CD4-positive, CD25-positive, alpha-beta regulatory T cell (primary cell): ENCODE results near the gene KIAA0040. TPM values are rescaled to one million over a fixed set of nuclear protein-coding genes. Genes with fewer than 3 reads are reported as not detected.
A peak's percentile ranks its signal among the peaks of the same experiment; 100 is the strongest.
"Not testable (repeated sequence)": the region's sequence is repeated elsewhere in the genome, so short reads cannot be mapped to it uniquely, and the experiment has no call there.

Source experiments
- ATAC-seq, 2 donors: fragments of 150-1000 bp; cut with Tn5 transposase; one replicate each; pipeline ENCODE4 v1.10.0; 2021; ENCODE audit warnings: low read depth in 2 of 2, moderate number of reproducible peaks in 2 of 2, moderate library complexity in 1 of 2
- DNase-seq, 3 donors: peaks; one replicate each; pipeline versions ENCODE4 v3.0.0 to v3.0.0-alpha.2; 2012 to 2022; ENCODE audit warnings: mixed read lengths in 1 of 3
- H3K27ac ChIP-seq: one replicate; pipeline ENCODE4 v1.7.0; 2013; ENCODE audit warnings: mild to moderate bottlenecking, low read length; ENCODE audit not compliant: insufficient read depth, poor library complexity, severe bottlenecking
- H3K27me3 ChIP-seq: one replicate; pipeline ENCODE4 v1.7.0; 2013; ENCODE audit warnings: low read length; ENCODE audit not compliant: control insufficient read depth, insufficient read depth
- H3K36me3 ChIP-seq: one replicate; pipeline ENCODE4 v1.7.0; 2013; ENCODE audit warnings: mild to moderate bottlenecking, low read length, moderate library complexity; ENCODE audit not compliant: control insufficient read depth, insufficient read depth
- H3K4me1 ChIP-seq: 2 replicates; pipeline ENCODE4 v1.7.0; 2013; ENCODE audit warnings: mild to moderate bottlenecking, low read length; ENCODE audit not compliant: insufficient read depth, control insufficient read depth, poor library complexity, severe bottlenecking
- H3K4me3 ChIP-seq: one replicate; pipeline ENCODE4 v1.7.0; 2013; ENCODE audit warnings: low read depth, mild to moderate bottlenecking, low read length, moderate library complexity
- H3K9me3 ChIP-seq, 2 experiments: 1 replicate in 1 of 2; 2 replicates in 1 of 2; pipeline ENCODE4 v1.7.0; 2013; ENCODE audit warnings: low read length in 2 of 2, mild to moderate bottlenecking in 1 of 2, moderate library complexity in 1 of 2; ENCODE audit not compliant: control insufficient read depth in 2 of 2
- H3K27ac Mint-ChIP-seq, 3 donors: one replicate each; pipeline ENCODE4 v1.8.0; 2020 to 2022; ENCODE audit warnings: mild to moderate bottlenecking in 3 of 3, mixed read lengths in 3 of 3, moderate library complexity in 2 of 3
- H3K27me3 Mint-ChIP-seq: one replicate; pipeline ENCODE4 v1.8.0; 2022; ENCODE audit warnings: mild to moderate bottlenecking, mixed read lengths
- H3K36me3 Mint-ChIP-seq: one replicate; pipeline ENCODE4 v1.8.0; 2020; ENCODE audit warnings: mixed read lengths
- H3K4me1 Mint-ChIP-seq, 4 donors: one replicate each; pipeline ENCODE4 v1.8.0; 2020 to 2022; ENCODE audit warnings: mixed read lengths in 4 of 4, mild to moderate bottlenecking in 1 of 4
- H3K4me3 Mint-ChIP-seq, 4 donors: one replicate each; pipeline ENCODE4 v1.8.0; 2020 to 2022; ENCODE audit warnings: mild to moderate bottlenecking in 4 of 4, mixed read lengths in 4 of 4, moderate library complexity in 3 of 4
- H3K9me3 Mint-ChIP-seq, 7 donors: one replicate each; pipeline ENCODE4 v1.8.0; 2020 to 2022; ENCODE audit warnings: mixed read lengths in 7 of 7, mild to moderate bottlenecking in 3 of 7, moderate library complexity in 2 of 7
- polyA plus RNA-seq, 4 donors: library from polyadenylated mRNA; unstranded; fragments of 300-500 nt; fragmentation: Illumina TruSeq; gene quantifications; one replicate each; pipeline ENCODE4 v1.2.3, GENCODE V29; 2021
- total RNA-seq: library from RNA; stranded (reverse); gene quantifications from one replicate; pipeline ENCODE4 v1.2.3, GENCODE V29; 2022

Gene KIAA0040
- total and polyA plus RNA-seq, 5 donors from 2014 or later, result 50.1 to 63.3 (median 53.1) TPM

- Mint-ChIP-seq H3K36me3 (no peaks in the 10 kb centered on the region), H3K4me3 (no peak overlapping the region), H3K9me3 (no peaks in the 10 kb centered on the region), H3K4me1 (no peaks in the 10 kb centered on the region), H3K27me3 (peaks cover 21% of the 10 kb centered on the region), H3K27ac (no peak overlapping the region)
- no peak overlapping the region for H3K27ac ChIP-seq
- ATAC-seq (no peak), DNase-seq (no peak)
- H3K4me3 ChIP-seq, result no peak overlapping the region
- H3K9me3 ChIP-seq, result no peaks in the 10 kb centered on the region
- no peaks in the 10 kb centered on the region for H3K36me3 ChIP-seq
- no peaks in the 10 kb centered on the region for H3K4me1 ChIP-seq
- peaks cover 3% of the 10 kb centered on the region for H3K27me3 ChIP-seq
Observed at GRCh38 chr1:175124861-175125260, 67.7 kb downstream of the KIAA0040 start.

GRCh38 chr1:175120511-175120910 is 72.1 kb downstream of the KIAA0040 start:
- no peaks in the 10 kb centered on the region for H3K36me3 Mint-ChIP-seq
- H3K27ac Mint-ChIP-seq, result peak overlapping the region in 1 of 3 donors; percentile 16
- DNase-seq (no peak), ATAC-seq (no peak)
- no peak overlapping the region for H3K4me3 Mint-ChIP-seq
- Histone ChIP-seq H3K4me3 (no peak overlapping the region), H3K36me3 (no peaks in the 10 kb centered on the region), H3K9me3 (no peaks in the 10 kb centered on the region), H3K4me1 (no peaks in the 10 kb centered on the region), H3K27me3 (peaks cover 3% of the 10 kb centered on the region), H3K27ac (no peak overlapping the region)
- no peaks in the 10 kb centered on the region for H3K9me3 Mint-ChIP-seq
- H3K27me3 Mint-ChIP-seq, result peaks cover 26% of the 10 kb centered on the region
- no peaks in the 10 kb centered on the region for H3K4me1 Mint-ChIP-seq

- no peak for ATAC-seq
- Mint-ChIP-seq H3K9me3 (peaks cover 0 to 8% (median 0%) of the 10 kb centered on the region in 7 donors), H3K4me3 (no peak overlapping the region), H3K27ac (peak overlapping the region in 1 of 3 donors; percentile 76), H3K27me3 (peaks cover 36% of the 10 kb centered on the region), H3K36me3 (no peaks in the 10 kb centered on the region), H3K4me1 (no peaks in the 10 kb centered on the region)
- no peak overlapping the region for H3K4me3 ChIP-seq
- H3K4me1 ChIP-seq, result no peaks in the 10 kb centered on the region
- no peak overlapping the region for H3K27ac ChIP-seq
- peaks cover 0 to 9% of the 10 kb centered on the region in 2 experiments for H3K9me3 ChIP-seq
- no peak for DNase-seq
- H3K27me3 ChIP-seq, result peaks cover 7% of the 10 kb centered on the region
- no peaks in the 10 kb centered on the region for H3K36me3 ChIP-seq
Observed at GRCh38 chr1:175118375-175119367, 73.9 kb downstream of the KIAA0040 start.

GRCh38 chr1:175116903-175117302 is 75.7 kb downstream of the KIAA0040 start:
- no peak for ATAC-seq
- H3K27ac Mint-ChIP-seq, result no peak overlapping the region
- no peak overlapping the region for H3K4me3 Mint-ChIP-seq

GRCh38 chr1:175116210-175116798 is 76.3 kb downstream of the KIAA0040 start:
- no peak overlapping the region for H3K27ac ChIP-seq
- ATAC-seq, result no peak
- peaks cover 0 to 16% (median 6%) of the 10 kb centered on the region in 7 donors for H3K9me3 Mint-ChIP-seq

More at GRCh38 chr1:175116903-175117302, 75.7 kb downstream of the KIAA0040 start:
- Histone ChIP-seq H3K27me3 (peaks cover 12% of the 10 kb centered on the region), H3K4me1 (no peaks in the 10 kb centered on the region), H3K36me3 (no peaks in the 10 kb centered on the region), H3K4me3 (no peak overlapping the region), H3K27ac (no peak overlapping the region), H3K9me3 (peaks cover 0 to 18% of the 10 kb centered on the region in 2 experiments)
- DNase-seq, result no peak
- Mint-ChIP-seq H3K9me3 (peaks cover 0 to 16% (median 6%) of the 10 kb centered on the region in 7 donors), H3K36me3 (no peaks in the 10 kb centered on the region), H3K4me1 (no peaks in the 10 kb centered on the region), H3K27me3 (peaks cover 41% of the 10 kb centered on the region)

GRCh38 chr1:175114996-175115395 is 77.6 kb downstream of the KIAA0040 start:
- H3K27ac Mint-ChIP-seq, result no peak overlapping the region
- no peaks in the 10 kb centered on the region for H3K36me3 Mint-ChIP-seq
- Histone ChIP-seq H3K4me3 (no peak overlapping the region), H3K9me3 (peaks cover 0 to 18% of the 10 kb centered on the region in 2 experiments), H3K4me1 (no peaks in the 10 kb centered on the region), H3K27ac (no peak overlapping the region), H3K27me3 (peaks cover 9% of the 10 kb centered on the region), H3K36me3 (no peaks in the 10 kb centered on the region)
- no peak overlapping the region for H3K4me3 Mint-ChIP-seq
- H3K9me3 Mint-ChIP-seq, result peaks cover 0 to 16% (median 6%) of the 10 kb centered on the region in 7 donors
- DNase-seq (no peak), ATAC-seq (no peak)
- H3K27me3 Mint-ChIP-seq, result peaks cover 47% of the 10 kb centered on the region
- no peaks in the 10 kb centered on the region for H3K4me1 Mint-ChIP-seq

More at GRCh38 chr1:175116210-175116798, 76.3 kb downstream of the KIAA0040 start:
- Histone ChIP-seq H3K9me3 (peaks cover 0 to 18% of the 10 kb centered on the region in 2 experiments), H3K36me3 (no peaks in the 10 kb centered on the region), H3K4me3 (no peak overlapping the region), H3K4me1 (no peaks in the 10 kb centered on the region), H3K27me3 (peaks cover 12% of the 10 kb centered on the region)
- Mint-ChIP-seq H3K27ac (no peak overlapping the region), H3K4me1 (no peaks in the 10 kb centered on the region), H3K27me3 (peaks cover 41% of the 10 kb centered on the region), H3K4me3 (no peak overlapping the region), H3K36me3 (no peaks in the 10 kb centered on the region)
- no peak for DNase-seq

- not testable (repeated sequence) for H3K9me3 Mint-ChIP-seq, H3K4me1 Mint-ChIP-seq
Observed at GRCh38 chr1:175108331-175108820, 84.2 kb downstream of the KIAA0040 start.

More at GRCh38 chr1:175108331-175108820, 84.2 kb downstream of the KIAA0040 start:
- DNase-seq, H3K9me3 ChIP-seq, H3K36me3 Mint-ChIP-seq, H3K27ac ChIP-seq, H3K36me3 ChIP-seq, H3K27ac Mint-ChIP-seq, H3K4me3 ChIP-seq, H3K27me3 ChIP-seq, ATAC-seq, H3K4me1 ChIP-seq, H3K4me3 Mint-ChIP-seq: not testable (repeated sequence)
- H3K27me3 Mint-ChIP-seq, result peaks cover 18% of the 10 kb centered on the region
